HG03025 (cell line): ENCODE data around the gene ACP1.
"Not testable (repeated sequence)": the region's sequence is repeated elsewhere in the genome, so short reads cannot be mapped to it uniquely, and the experiment has no call there.

Experiments
- ATAC-seq: cut with Tn5 transposase; IDR thresholded peaks from one replicate; pipeline ENCODE4 v1.9.1; 2021; ENCODE audit warnings: mild to moderate bottlenecking, moderate library complexity; ENCODE audit not compliant: unreplicated experiment, low FRiP score

The ACP1 gene

GRCh38 chr2:309148-309953 is 44.6 kb downstream of the ACP1 start:
- no peak for ATAC-seq

DNA sequence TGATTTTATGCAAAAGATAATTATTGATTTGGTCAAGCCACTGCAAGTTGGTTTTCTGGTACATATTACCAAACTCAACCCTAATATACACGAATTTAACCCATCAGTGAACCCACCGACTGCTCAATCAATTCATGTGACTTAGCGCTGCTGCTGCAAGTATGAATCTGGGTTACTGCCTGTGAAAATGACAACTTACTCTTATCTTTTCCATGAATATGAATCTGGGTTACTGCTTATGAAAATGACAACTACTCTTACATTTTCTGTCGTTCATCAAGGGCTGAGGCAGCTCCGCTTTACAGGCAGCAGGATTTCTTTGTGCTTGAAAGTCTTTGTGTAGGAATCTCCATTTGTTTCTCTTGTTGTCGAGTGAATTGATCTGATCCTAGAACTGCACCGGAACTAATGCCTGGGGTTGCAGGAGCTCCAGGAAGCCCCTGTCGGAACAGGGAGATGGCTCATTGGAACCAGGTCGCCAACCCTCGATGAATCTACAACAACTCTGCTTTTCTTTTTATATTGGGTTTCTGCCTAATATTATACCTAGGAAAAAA is 45.3 kb downstream of the ACP1 start:
- ATAC-seq, result no peak

- no peak for ATAC-seq
These were observed 46.2 kb downstream of the ACP1 start for GRCh38 chr2:310994-311393.

DNA sequence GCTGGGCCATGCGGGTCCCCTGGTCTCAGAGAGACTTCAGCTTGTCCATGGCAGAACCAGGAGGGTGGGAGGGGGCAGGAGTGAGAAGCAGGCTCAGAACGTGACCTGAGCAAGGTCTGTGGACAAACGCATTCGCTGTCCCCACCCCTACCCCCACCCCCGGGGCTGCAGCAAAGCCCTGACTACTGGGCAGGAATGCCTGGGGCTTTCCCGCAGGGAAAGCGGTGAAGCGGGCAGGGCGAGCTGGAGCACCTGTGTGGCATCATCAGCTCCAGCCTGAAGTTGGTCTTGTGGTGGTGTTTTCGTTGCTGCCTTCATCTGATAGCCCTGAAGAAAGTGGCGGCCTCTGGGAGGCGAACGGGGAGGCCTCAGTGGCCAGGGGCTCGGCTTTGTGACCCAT is 49.2 kb downstream of the ACP1 start:
- no peak for ATAC-seq

DNA sequence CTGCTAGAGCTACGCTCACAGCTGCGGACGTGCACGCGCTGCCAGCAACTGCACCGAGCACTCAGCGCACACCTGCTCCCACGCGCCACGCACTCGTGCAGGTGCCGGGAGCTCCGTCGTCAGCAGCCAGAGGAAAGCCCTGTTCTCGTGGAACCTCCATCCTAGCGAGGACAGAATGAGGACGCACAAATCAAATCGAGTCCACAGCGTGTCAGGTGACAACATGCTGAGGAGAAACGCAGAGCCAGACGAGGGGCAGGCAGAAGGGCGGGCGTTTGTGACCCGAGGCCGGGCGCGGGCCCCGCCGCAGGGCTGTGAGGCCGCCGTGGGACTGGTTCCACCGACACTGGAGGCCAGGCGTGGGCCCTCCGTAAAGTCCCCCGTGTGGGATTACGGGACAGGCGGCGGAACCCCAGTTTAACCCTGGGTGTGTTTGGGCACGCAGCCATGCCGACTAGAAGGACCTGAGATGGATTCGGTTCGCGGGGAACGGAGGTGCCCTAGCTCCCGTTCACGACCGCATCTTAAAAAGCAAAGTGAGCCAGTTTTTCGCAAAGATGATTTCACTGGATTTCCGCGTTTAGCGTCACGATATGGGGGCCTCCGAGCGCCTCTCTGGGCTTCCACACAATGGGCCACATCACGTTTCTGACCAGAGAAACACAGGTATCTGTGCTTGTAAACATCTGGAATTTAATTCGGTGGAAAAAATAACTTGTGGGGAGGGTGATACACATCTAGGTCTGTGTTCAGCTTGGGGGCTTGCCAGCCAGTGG is 50.0 kb downstream of the ACP1 start:
- no peak for ATAC-seq

DNA sequence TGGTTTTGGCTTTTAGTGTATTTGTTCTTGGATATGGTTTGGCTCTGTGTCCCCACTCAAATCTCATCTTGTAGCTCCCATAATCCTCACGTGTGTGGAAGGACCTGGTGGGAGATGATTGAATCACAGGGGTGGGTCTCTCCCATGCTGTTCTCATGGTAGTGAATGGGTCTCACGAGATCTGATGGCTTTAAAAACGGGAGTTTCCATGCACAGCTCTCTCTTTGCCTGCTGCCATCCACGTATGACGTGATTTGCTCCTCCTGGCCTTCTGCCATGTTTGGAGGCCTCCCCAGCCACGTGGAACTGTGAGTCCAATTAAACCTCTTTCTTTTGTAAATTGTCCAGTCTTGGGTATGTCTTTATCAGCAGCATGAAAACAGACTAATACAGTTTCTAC is 51.2 kb downstream of the ACP1 start:
- not testable (repeated sequence) for ATAC-seq

- ATAC-seq, result no peak
These were observed 51.6 kb downstream of the ACP1 start for GRCh38 chr2:316381-316780.

DNA sequence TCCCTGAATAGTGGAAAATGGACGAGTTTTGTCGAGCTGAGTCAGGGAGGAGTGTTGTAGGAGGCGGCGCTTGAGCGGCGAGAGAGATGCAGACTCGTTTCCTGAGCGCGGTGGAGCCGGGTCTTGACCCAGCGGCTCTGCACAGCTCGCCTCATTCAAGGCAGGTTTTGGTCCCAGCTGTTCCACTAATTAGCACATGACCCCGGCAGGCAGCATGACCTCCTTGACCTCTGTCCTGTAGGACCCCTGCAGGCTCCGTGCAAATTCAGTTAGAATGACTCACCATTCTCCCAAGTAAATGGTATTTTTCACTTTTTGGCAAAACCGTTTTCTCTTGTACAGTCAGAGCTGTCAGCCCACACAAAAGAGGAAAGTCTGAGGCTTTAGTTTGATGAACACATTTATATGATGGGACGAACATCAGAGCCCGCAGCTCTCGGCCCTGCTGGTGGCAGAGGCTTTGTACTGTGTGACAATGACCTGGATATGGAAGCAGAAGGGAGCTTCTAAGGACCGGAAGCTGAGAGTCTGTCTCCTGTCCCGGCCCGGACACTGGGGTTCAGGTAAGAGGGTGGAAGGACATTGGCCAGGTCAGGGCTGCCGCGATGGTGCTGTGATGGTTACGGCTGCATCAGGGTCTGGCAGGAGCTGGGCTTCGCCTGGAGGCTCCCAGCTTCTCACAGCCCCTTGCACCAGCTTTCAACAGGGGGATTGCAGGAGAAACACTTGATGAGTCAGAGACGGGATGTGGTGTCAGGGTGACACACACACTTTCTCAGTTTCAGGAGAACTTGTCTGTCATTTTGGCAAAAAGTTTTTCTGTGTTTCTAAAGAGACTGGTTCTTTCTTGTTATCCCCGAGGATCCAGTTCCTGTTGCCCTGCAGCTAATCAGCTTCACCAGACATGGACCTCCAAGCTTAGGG is 53.0 kb downstream of the ACP1 start:
- ATAC-seq, result no peak

DNA sequence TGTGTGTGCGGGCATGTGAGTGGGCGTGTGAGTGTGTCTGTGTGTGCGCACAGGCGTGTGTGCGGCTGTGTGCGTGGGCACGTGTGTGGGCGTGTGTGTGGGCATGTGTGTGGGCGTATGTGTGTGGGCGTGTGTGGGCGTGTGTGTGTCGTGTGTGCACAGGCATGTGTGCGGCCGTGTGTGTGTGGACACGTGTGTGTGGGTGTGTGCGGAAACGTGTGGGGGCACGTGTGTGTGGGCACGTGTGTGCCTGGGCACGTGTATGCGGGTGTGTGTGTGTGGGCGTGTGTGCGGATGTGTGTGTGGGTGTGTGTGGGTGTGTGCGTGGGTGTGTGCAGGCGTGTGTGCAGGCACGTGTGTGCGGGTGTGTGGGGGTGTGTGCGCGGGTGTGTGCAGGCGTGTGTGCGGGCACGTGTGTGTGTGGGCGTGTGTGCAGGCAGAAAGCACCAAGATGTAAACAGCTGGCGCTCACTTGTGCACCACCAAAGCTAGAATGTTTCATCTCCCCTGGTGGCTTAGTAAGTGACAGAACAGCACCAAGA is 54.4 kb downstream of the ACP1 start:
- no peak for ATAC-seq

DNA sequence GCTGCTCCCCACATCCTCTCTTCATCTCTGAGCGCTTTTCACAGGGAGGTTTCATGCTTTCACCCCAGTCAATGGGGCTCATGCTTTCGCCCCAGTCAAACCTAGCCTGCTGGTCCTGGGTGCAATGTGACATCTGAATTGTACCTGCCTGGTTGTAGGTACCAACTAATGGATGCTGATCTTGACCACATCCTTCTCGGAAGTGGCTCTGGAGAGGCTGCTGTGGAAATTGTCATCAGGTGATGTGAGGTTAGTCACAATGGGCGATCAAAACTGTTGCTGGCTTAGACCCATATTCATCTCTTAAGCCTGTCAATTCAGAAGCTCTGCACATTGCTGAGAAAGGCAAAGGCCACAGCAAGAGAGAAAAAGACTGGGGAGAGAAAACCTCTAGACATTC is 55.8 kb downstream of the ACP1 start:
- ATAC-seq, result no peak

DNA sequence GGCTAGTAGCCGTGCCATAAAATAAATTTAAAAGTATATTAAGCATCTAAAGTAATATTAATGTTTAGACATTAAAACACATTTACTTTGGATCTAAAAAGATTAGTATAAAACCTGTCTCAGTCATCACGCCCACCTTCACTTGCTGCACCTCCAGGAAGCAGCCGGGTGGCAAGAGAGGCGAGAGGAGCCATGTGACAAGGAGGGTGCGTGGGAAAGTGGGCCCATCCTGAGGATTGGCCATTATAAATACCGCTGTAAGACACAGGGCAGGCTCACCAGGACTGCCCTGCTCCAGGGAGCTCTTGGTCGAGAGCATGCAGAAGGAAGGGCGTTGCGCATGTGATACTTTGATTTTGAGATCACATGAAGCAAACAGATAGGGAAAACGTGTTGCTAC is 57.6 kb downstream of the ACP1 start:
- ATAC-seq, result no peak

- no peak for ATAC-seq
These were observed 58.3 kb downstream of the ACP1 start for GRCh38 chr2:323035-323434.
